Measurements from ENCODE around the gene NUDT8.

DNA sequence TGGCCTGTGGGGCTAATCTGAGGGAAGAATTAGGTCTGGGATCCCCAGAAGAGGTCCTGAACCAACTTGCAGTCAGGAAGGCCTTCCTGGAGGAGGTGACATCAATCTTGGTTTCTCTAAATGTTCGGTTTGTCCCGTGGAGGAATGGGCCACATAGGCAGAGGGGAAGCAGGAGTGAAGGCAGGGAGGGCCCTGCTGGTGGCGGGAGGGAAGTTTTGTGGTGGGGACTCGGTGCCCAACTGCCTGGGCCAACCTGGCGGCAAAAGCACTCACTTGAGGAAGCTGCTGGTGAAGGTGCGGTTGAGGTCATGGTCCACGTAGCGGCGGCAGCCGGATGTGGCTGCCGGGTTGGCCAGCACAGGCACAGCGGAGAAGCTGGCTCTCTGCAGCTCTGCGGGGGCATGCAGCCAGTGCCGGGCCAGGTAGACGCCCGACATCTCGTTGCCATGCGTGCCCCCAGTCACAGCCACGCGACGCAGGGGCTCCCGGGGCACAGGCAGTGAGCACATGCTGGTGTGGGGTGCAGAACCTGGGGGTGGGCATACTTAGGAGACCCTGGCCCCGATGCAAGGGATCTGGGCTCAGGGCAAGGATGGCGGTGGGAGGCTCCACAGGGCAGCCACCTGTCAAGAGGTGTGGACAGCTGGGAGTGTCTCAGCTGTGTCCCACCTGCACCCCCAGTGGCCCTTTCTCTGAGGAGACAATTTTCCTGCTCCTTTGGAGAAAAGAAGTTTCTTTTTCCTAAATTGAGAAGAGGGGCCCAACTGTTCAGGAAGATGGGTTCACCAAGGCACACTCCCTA, 17.0 kb upstream of the NUDT8 start:
- TF ChIP-seq EZH2 (IDR thresholded peaks at IDR 0.05; ENCODE audit: insufficient read depth, poor library complexity, severe bottlenecking) = no peak
- no peak for TF ChIP-seq EZH2phosphoT487 (IDR thresholded peaks at IDR 0.05; ENCODE audit: insufficient read depth, low read depth)
